H9 (cell line): ENCODE data around the gene CFAP65. TPM values are rescaled to one million over a fixed set of nuclear protein-coding genes. Genes with fewer than 3 reads are reported as not detected.

ENCODE experiments used
- DNase-seq: peaks from one replicate; pipeline ENCODE4 v3.0.0-alpha.2; 2017
- H2AFZ ChIP-seq: one replicate; pipeline ENCODE4 v1.6.1; 2013; ENCODE audit warnings: mild to moderate bottlenecking, low read length, control low read depth, moderate library complexity
- H2AK5ac ChIP-seq: 2 replicates; pipeline ENCODE4 v1.6.1; 2013; ENCODE audit warnings: low read length, control low read depth, mixed read lengths; ENCODE audit not compliant: insufficient read length
- H2BK120ac ChIP-seq: one replicate; pipeline ENCODE4 v1.6.1; 2013; ENCODE audit warnings: low read depth, mild to moderate bottlenecking, low read length, control low read depth, inconsistent platforms; ENCODE audit not compliant: poor library complexity, severe bottlenecking
- H2BK12ac ChIP-seq: 2 replicates; pipeline ENCODE4 v1.6.1; 2013; ENCODE audit warnings: low read length, control low read depth, mixed read lengths, low read depth; ENCODE audit not compliant: insufficient read length
- H2BK15ac ChIP-seq: 2 replicates; pipeline ENCODE4 v1.6.1; 2013; ENCODE audit warnings: low read depth, low read length, control low read depth
- H2BK20ac ChIP-seq: one replicate; pipeline ENCODE4 v1.6.1; 2013; ENCODE audit warnings: low read depth, mild to moderate bottlenecking, low read length, control low read depth, inconsistent platforms; ENCODE audit not compliant: poor library complexity, severe bottlenecking
- H2BK5ac ChIP-seq: 2 replicates; pipeline ENCODE4 v1.6.1; 2013; ENCODE audit warnings: low read length, control low read depth, mixed read lengths; ENCODE audit not compliant: insufficient read length
- H3K14ac ChIP-seq: 2 replicates; pipeline ENCODE4 v1.6.1; 2013; ENCODE audit warnings: low read length, control low read depth; ENCODE audit not compliant: insufficient read depth
- H3K18ac ChIP-seq: 2 replicates; pipeline ENCODE4 v1.6.1; 2013; ENCODE audit warnings: low read depth, mild to moderate bottlenecking, mixed read lengths, low read length, control low read depth; ENCODE audit not compliant: insufficient read length
- H3K23ac ChIP-seq: 2 replicates; pipeline ENCODE4 v1.6.1; 2013; ENCODE audit warnings: low read length, control low read depth, mixed read lengths, low read depth; ENCODE audit not compliant: insufficient read length
- H3K23me2 ChIP-seq: 2 replicates; pipeline ENCODE4 v1.6.1; 2013; ENCODE audit warnings: low read depth, mild to moderate bottlenecking, mixed read lengths, low read length, control low read depth; ENCODE audit not compliant: insufficient read length, poor library complexity, severe bottlenecking
- H3K27ac ChIP-seq: 2 replicates; pipeline ENCODE4 v1.5.1; 2013; ENCODE audit warnings: low read length, control low read depth, mixed read lengths, low read depth; ENCODE audit not compliant: insufficient read length
- H3K27me3 ChIP-seq: 2 replicates; pipeline ENCODE4 v1.6.1; 2013; ENCODE audit warnings: low read length, control low read depth, inconsistent platforms; ENCODE audit not compliant: insufficient read depth
- H3K4ac ChIP-seq: 2 replicates; pipeline ENCODE4 v1.6.1; 2013; ENCODE audit warnings: low read depth, mild to moderate bottlenecking, control low read depth, inconsistent platforms, low read length, moderate library complexity
- H3K4me1 ChIP-seq: 2 replicates; pipeline ENCODE4 v1.6.1; 2013; ENCODE audit warnings: low read length, control low read depth, inconsistent platforms; ENCODE audit not compliant: insufficient read depth
- H3K4me2 ChIP-seq: 2 replicates; pipeline ENCODE4 v1.6.1; 2013; ENCODE audit warnings: low read length, control low read depth, mixed read lengths; ENCODE audit not compliant: insufficient read length, insufficient read depth
- H3K56ac ChIP-seq: 2 replicates; pipeline ENCODE4 v1.6.1; 2013; ENCODE audit warnings: low read depth, mild to moderate bottlenecking, mixed read lengths, low read length, control low read depth; ENCODE audit not compliant: insufficient read length
- H3K79me1 ChIP-seq: 2 replicates; pipeline ENCODE4 v1.6.1; 2013; ENCODE audit warnings: low read depth, mild to moderate bottlenecking, moderate library complexity, low read length, control low read depth, inconsistent platforms; ENCODE audit not compliant: insufficient read depth, poor library complexity, severe bottlenecking
- H3K79me2 ChIP-seq: 2 replicates; pipeline ENCODE4 v1.6.1; 2013; ENCODE audit warnings: low read length, control low read depth, inconsistent platforms; ENCODE audit not compliant: insufficient read depth
- H3K9ac ChIP-seq: 2 replicates; pipeline ENCODE4 v1.6.1; 2013; ENCODE audit warnings: low read length, control low read depth, mixed read lengths; ENCODE audit not compliant: insufficient read length; ENCODE audit errors: extremely low read depth
- H3K9me3 ChIP-seq: one replicate; pipeline ENCODE4 v1.6.1; 2013; ENCODE audit warnings: low read depth, low read length, inconsistent platforms; ENCODE audit not compliant: control insufficient read depth
- H3T11ph ChIP-seq: one replicate; pipeline ENCODE4 v1.6.1; 2013; ENCODE audit warnings: mild to moderate bottlenecking, low read length, control low read depth, inconsistent platforms
- H4K20me1 ChIP-seq: one replicate; pipeline ENCODE4 v1.6.1; 2013; ENCODE audit not compliant: control insufficient read depth, insufficient read length, insufficient read depth
- H4K5ac ChIP-seq: 2 replicates; pipeline ENCODE4 v1.6.1; 2013; ENCODE audit warnings: low read depth, mild to moderate bottlenecking, mixed read lengths, low read length, control low read depth; ENCODE audit not compliant: insufficient read length
- H4K8ac ChIP-seq: replicated peaks from 2 replicates; pipeline ENCODE4 v1.6.1; 2013; ENCODE audit warnings: low read length, control low read depth, mixed read lengths, low read depth; ENCODE audit not compliant: insufficient read length
- H4K91ac ChIP-seq: 2 replicates; pipeline ENCODE4 v1.6.1; 2013; ENCODE audit warnings: low read depth, mild to moderate bottlenecking, moderate library complexity, mixed read lengths, low read length, control low read depth; ENCODE audit not compliant: insufficient read length
- H3K27ac Mint-ChIP-seq, 3 experiments: 2 replicates in 2 of 3; 3 replicates in 1 of 3; pipeline ENCODE4 v1.8.0; 2020 to 2021; ENCODE audit warnings: mixed read lengths in 3 of 3, mild to moderate bottlenecking in 1 of 3, moderate library complexity in 1 of 3
- H3K27me3 Mint-ChIP-seq: 2 replicates; pipeline ENCODE4 v1.8.0; 2021; ENCODE audit warnings: low read depth, mild to moderate bottlenecking, moderate library complexity, mixed read lengths
- H3K36me3 Mint-ChIP-seq, 3 experiments: 2 replicates in 2 of 3; 3 replicates in 1 of 3; pipeline ENCODE4 v1.8.0; 2020 to 2021; ENCODE audit warnings: low read depth in 3 of 3, mixed read lengths in 3 of 3; ENCODE audit not compliant: insufficient read depth in 1 of 3
- H3K4me1 Mint-ChIP-seq, 2 experiments: 2 replicates each; pipeline ENCODE4 v1.8.0; 2020; ENCODE audit warnings: mixed read lengths in 2 of 2
- H3K4me3 Mint-ChIP-seq, 2 experiments: 2 replicates in 1 of 2; 3 replicates in 1 of 2; pipeline ENCODE4 v1.8.0; 2020 to 2021; ENCODE audit warnings: mild to moderate bottlenecking in 2 of 2, mixed read lengths in 2 of 2, moderate library complexity in 1 of 2
- H3K9me3 Mint-ChIP-seq, 2 experiments: 2 replicates in 1 of 2; 3 replicates in 1 of 2; pipeline ENCODE4 v1.8.0; 2020; ENCODE audit warnings: mild to moderate bottlenecking in 2 of 2, mixed read lengths in 2 of 2, moderate library complexity in 1 of 2
- CTCF ChIP-seq: fragments of 200-600 bp; sonication (generic); conservative IDR thresholded peaks from 3 replicates; pipeline ENCODE4 v1.8.0; 2021; ENCODE audit warnings: antibody characterized with exemption, mild to moderate bottlenecking
- WGBS: extraction: QIAGEN DNeasy Blood & Tissue Kit; methylation state at CpG from one replicate; pipeline ENCODE4 v1.1.7; 2013; ENCODE audit warnings: missing lambda C conversion rate, low lambda C conversion rate, mixed read lengths; ENCODE audit not compliant: insufficient read length; ENCODE audit errors: extremely low coverage; 5-methylcytosine and 5-hydroxymethylcytosine counted together
- total RNA-seq: library from RNA; stranded (reverse); gene quantifications from 2 replicates; pipeline ENCODE4 v1.2.1, GENCODE V29; 2021

Gene CFAP65
- total RNA-seq, 1 experiment from 2014 or later = 0.20 TPM

- no peaks in the 10 kb centered on the region; the same call in 1 of the 2 replicates for H3K4me1 ChIP-seq
- H3K27me3 ChIP-seq = no peaks in the 10 kb centered on the region; the same call in 1 of the 2 replicates
- H4K8ac ChIP-seq = no peak overlapping the region
- H3T11ph ChIP-seq = no peak overlapping the region
- no peaks in the 10 kb centered on the region for H3K9me3 ChIP-seq
- no peak overlapping the region for H3K4ac ChIP-seq
- no peak overlapping the region for H4K5ac ChIP-seq
- no peaks in the 10 kb centered on the region for H3K36me3 Mint-ChIP-seq
- H2BK12ac ChIP-seq = no peak overlapping the region
- H2BK5ac ChIP-seq = no peak overlapping the region
- no peak overlapping the region for H3K4me2 ChIP-seq
- H3K79me1 ChIP-seq = no peaks in the 10 kb centered on the region
- H3K56ac ChIP-seq = no peak overlapping the region
- no peaks in the 10 kb centered on the region for H4K20me1 ChIP-seq
- no peak overlapping the region for H2BK120ac ChIP-seq
- TF ChIP-seq CTCF = no peak
- no peak overlapping the region for H3K27ac ChIP-seq
- no peak overlapping the region for H3K9ac ChIP-seq
- H2BK15ac ChIP-seq = no peak overlapping the region
- H3K23ac ChIP-seq = no peak overlapping the region
- H2AK5ac ChIP-seq = no peak overlapping the region
- no peak for DNase-seq
- no peaks in the 10 kb centered on the region for H3K79me2 ChIP-seq
- H2BK20ac ChIP-seq = no peak overlapping the region
- no peak overlapping the region for H3K4me3 Mint-ChIP-seq
- no peak overlapping the region for H2AFZ ChIP-seq
- WGBS = no CpG with 5 or more reads among the region's 8 CpGs
- no peak overlapping the region for H3K27ac Mint-ChIP-seq
- peaks cover 5% of the 10 kb centered on the region for H3K23me2 ChIP-seq
- H4K91ac ChIP-seq = no peak overlapping the region
- H3K14ac ChIP-seq = no peak overlapping the region
- no peak overlapping the region for H3K18ac ChIP-seq
- H3K4me1 Mint-ChIP-seq = peaks cover 2 to 9% of the 10 kb centered on the region in 2 experiments; a peak in 3 of 4 replicates
- peaks cover 0 to 4% of the 10 kb centered on the region in 2 experiments; a peak in 2 of 5 replicates for H3K9me3 Mint-ChIP-seq
- H3K27me3 Mint-ChIP-seq = peaks cover 71% of the 10 kb centered on the region
Observed at GRCh38 chr2:218954541-218955300, 86.6 kb downstream of the CFAP65 start.
